Sigmoid colon (tissue), 4 donors: ENCODE results near the gene ZBED4.

Experiments used
- CTCF ChIP-seq, 4 experiments: fragments of 450-650 bp in 3 of 4; fragments of 200-600 bp in 1 of 4; IDR thresholded peaks; one replicate each; pipeline ENCODE4 v1.5.1; 2016 to 2019; ENCODE audit warnings: antibody characterized with exemption in 4 of 4, mild to moderate bottlenecking in 3 of 4, moderate library complexity in 2 of 4
- EP300 ChIP-seq, 4 donors: sonication (generic); formaldehyde crosslinking; IDR thresholded peaks; one replicate each; pipeline ENCODE4 v1.6.1; 2017; ENCODE audit warnings: antibody characterized with exemption in 4 of 4
- POLR2A ChIP-seq, 2 donors: fragments of 450-650 bp; IDR thresholded peaks; one replicate each; pipeline ENCODE4 v1.6.1; 2016; ENCODE audit warnings: antibody characterized with exemption in 2 of 2, mild to moderate bottlenecking in 2 of 2, moderate library complexity in 2 of 2
- POLR2AphosphoS5 ChIP-seq, 4 donors: sonication (generic); formaldehyde crosslinking; IDR thresholded peaks; one replicate each; pipeline ENCODE4 v1.6.1; 2017; ENCODE audit warnings: antibody characterized with exemption in 4 of 4

GRCh38 chr22:49820984-49821383, 32.7 kb upstream of the ZBED4 start:
- TF ChIP-seq CTCF (IDR thresholded peaks at IDR 0.05) (peak in 1 of 4 experiments; percentile 20), POLR2A (IDR thresholded peaks at IDR 0.05) (no peak), POLR2AphosphoS5 (IDR thresholded peaks at IDR 0.05) (no peak), EP300 (IDR thresholded peaks at IDR 0.05) (no peak)
